Measurements from ENCODE around the gene XRCC1. TPM values are rescaled to one million over a fixed set of nuclear protein-coding genes. Genes with fewer than 3 reads are reported as not detected.

Gene XRCC1
- total and polyA plus RNA-seq, 10 of the 15 experiments (the other 5 are each of a cell fraction or from before 2014, with no cell fraction given) = 2.0 to 51.1 (median 33.7) TPM

DNA sequence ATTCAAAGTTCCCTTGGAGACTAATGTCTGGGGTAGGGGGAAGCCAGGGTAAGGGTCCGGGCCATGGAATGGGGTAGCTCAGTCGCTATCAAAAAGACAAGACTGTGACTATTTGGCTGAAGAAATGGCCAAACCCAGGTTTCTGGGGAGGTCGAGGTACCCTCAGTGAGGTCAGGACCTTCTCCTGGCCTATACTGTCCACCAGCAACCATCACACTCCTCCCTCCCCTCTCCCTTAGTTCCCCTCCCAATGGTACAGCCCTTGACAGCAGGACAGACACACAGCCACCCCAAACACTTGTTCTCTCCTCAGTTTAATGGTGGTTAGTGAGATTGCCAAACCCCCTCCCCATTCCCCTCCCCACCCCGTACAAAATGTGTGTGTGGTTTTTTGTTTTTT lies 46.7 kb upstream of the XRCC1 start:
- Histone ChIP-seq H3K27me3 (replicated peaks in 1 of 2; ENCODE audit: control insufficient read depth in 2 of 2, insufficient read depth in 2 of 2, low read length in 1 of 2) (no peaks in the 10 kb centered on the region), H2AFZ (ENCODE audit: control insufficient read depth, low read depth, low read length) (no peak overlapping the region), H3K27ac (ENCODE audit: control insufficient read depth, insufficient read depth) (no peak overlapping the region), H3K9ac (ENCODE audit: control insufficient read depth, insufficient read depth, low read length) (no peak overlapping the region), H4K20me1 (ENCODE audit: control insufficient read depth, insufficient read depth) (no peaks in the 10 kb centered on the region), H3K79me2 (ENCODE audit: control insufficient read depth, insufficient read depth, low read length) (peaks cover 15% of the 10 kb centered on the region), H3K4me3 (no peak overlapping the region), H3K36me3 (ENCODE audit: control insufficient read depth in 2 of 2, insufficient read depth in 2 of 2, low read length in 1 of 2) (no peaks in the 10 kb centered on the region), H3K9me3 (replicated peaks; ENCODE audit: control insufficient read depth, insufficient read depth, low read length) (no peaks in the 10 kb centered on the region), H3K4me1 (ENCODE audit: control insufficient read depth, insufficient read depth, low read length) (peaks cover 6% of the 10 kb centered on the region; the same call in 1 of the 2 replicates), H3K4me2 (ENCODE audit: control insufficient read depth, insufficient read depth) (no peak overlapping the region)
- intact Hi-C loops (cut with micrococcal nuclease; ENCODE audit: unreplicated experiment) (no loop called here), in situ Hi-C loops (cut with MboI) (no loop called here)
- WGBS (ENCODE audit: insufficient coverage, insufficient replicate concordance, low lambda C conversion rate, missing lambda C conversion rate) = 47% methylated on average over 4 of the region's 4 CpGs
- ATAC-seq (no peak), DNase-seq (ENCODE audit: low read depth, low spot score) (no peak), FAIRE-seq (no peak)
- ChIA-PET RAD21 (ENCODE audit: unreplicated experiment) (no interaction called here), SMC1A (ENCODE audit: uncharacterized antibody, unreplicated experiment) (no interaction called here), CTCF (interaction anchor here (1.5 to 1.9 kb wide), 2 partner anchors 27 to 46 kb away, joined by 3 to 7 read pairs; partner anchors contain the start of gene IRGQ), POLR2A (no interaction called here)
- TF ChIP-seq, protein P1, sequence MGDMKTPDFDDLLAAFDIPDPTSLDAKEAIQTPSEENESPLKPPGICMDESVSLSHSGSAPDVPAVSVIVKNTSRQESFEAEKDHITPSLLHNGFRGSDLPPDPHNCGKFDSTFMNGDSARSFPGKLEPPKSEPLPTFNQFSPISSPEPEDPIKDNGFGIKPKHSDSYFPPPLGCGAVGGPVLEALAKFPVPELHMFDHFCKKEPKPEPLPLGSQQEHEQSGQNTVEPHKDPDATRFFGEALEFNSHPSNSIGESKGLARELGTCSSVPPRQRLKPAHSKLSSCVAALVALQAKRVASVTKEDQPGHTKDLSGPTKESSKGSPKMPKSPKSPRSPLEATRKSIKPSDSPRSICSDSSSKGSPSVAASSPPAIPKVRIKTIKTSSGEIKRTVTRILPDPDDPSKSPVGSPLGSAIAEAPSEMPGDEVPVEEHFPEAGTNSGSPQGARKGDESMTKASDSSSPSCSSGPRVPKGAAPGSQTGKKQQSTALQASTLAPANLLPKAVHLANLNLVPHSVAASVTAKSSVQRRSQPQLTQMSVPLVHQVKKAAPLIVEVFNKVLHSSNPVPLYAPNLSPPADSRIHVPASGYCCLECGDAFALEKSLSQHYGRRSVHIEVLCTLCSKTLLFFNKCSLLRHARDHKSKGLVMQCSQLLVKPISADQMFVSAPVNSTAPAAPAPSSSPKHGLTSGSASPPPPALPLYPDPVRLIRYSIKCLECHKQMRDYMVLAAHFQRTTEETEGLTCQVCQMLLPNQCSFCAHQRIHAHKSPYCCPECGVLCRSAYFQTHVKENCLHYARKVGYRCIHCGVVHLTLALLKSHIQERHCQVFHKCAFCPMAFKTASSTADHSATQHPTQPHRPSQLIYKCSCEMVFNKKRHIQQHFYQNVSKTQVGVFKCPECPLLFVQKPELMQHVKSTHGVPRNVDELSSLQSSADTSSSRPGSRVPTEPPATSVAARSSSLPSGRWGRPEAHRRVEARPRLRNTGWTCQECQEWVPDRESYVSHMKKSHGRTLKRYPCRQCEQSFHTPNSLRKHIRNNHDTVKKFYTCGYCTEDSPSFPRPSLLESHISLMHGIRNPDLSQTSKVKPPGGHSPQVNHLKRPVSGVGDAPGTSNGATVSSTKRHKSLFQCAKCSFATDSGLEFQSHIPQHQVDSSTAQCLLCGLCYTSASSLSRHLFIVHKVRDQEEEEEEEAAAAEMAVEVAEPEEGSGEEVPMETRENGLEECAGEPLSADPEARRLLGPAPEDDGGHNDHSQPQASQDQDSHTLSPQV (IDR thresholded peaks at IDR 0.05) = no peak
- TF ChIP-seq ZNF207 (IDR thresholded peaks at IDR 0.05; ENCODE audit: borderline replicate concordance) (no peak), E2F8 (IDR thresholded peaks at IDR 0.05; ENCODE audit: low read depth, partially characterized antibody) (no peak), MTA2 (IDR thresholded peaks at IDR 0.05; ENCODE audit: low read depth) (no peak), PAX5 (IDR thresholded peaks at IDR 0.05; ENCODE audit: borderline replicate concordance, low read depth, low read length) (no peak), SMAD5 (IDR thresholded peaks at IDR 0.05; ENCODE audit: low read depth) (no peak)
- BruUV-seq (replicated peaks) = no TSS peak

All from GM12878 (cell line).